ENCODE results near the gene TBC1D22A. TPM values are rescaled to one million over a fixed set of nuclear protein-coding genes. Genes with fewer than 3 reads are reported as not detected.

The TBC1D22A gene
- total and polyA plus RNA-seq, 2 experiments from 2014 or later, result 9.6 to 13.3 TPM

GRCh38 chr22:46797355-46797754 is 34.9 kb downstream of the TBC1D22A start:
- ATAC-seq (peak; percentile 42), DNase-seq (ENCODE audit: low spot score) (peak; percentile 67)
- Histone ChIP-seq H3K79me2 (replicated peaks; ENCODE audit: insufficient read depth) (no peaks in the 10 kb centered on the region; the same call in 1 of the 2 replicates), H3K36me3 (ENCODE audit: insufficient read depth) (no peaks in the 10 kb centered on the region), H3K4me2 (no peak overlapping the region), H4K20me1 (replicated peaks; ENCODE audit: insufficient read depth) (peaks cover 5% of the 10 kb centered on the region), H3K4me1 (ENCODE audit: insufficient read depth) (peaks cover 3% of the 10 kb centered on the region; the same call in 1 of the 2 replicates), H2AFZ (no peak overlapping the region), H3K27ac (ENCODE audit: low read depth) (no peak overlapping the region), H3F3A (replicated peaks; ENCODE audit: low read depth) (no peaks in the 10 kb centered on the region), H3K27me3 (ENCODE audit: insufficient read depth) (no peaks in the 10 kb centered on the region), H3K4me3 (no peak overlapping the region), H3K9me2 (ENCODE audit: insufficient read depth) (no peaks in the 10 kb centered on the region)
- Mint-ChIP-seq H3K27ac (no peak overlapping the region), H3K9me3 (no peaks in the 10 kb centered on the region), H3K36me3 (ENCODE audit: low read depth) (peaks cover 19% of the 10 kb centered on the region), H3K27me3 (ENCODE audit: insufficient read depth, low read depth, poor library complexity) (peaks cover 7% of the 10 kb centered on the region), H3K4me1 (peaks cover 5% of the 10 kb centered on the region), H3K4me3 (no peak overlapping the region)
- TF ChIP-seq CREB1 (CRISPR knock-in tag; IDR thresholded peaks at IDR 0.05; ENCODE audit: low read depth), result no peak
- no peak for TF ChIP-seq EZH2phosphoT487 (IDR thresholded peaks at IDR 0.05; ENCODE audit: unreplicated experiment)
- no peak for TF ChIP-seq STAT1 (IDR thresholded peaks at IDR 0.05; ENCODE audit: unreplicated experiment)
- no peak for TF ChIP-seq NANOG (IDR thresholded peaks at IDR 0.05; ENCODE audit: borderline replicate concordance)
- TF ChIP-seq CTCF (conservative IDR thresholded peaks at IDR 0.05; ENCODE audit: low read depth in 2 of 2), result peak; percentile 45 to 46

- Histone ChIP-seq H4K20me1 (replicated peaks; ENCODE audit: insufficient read depth) (peaks cover 5% of the 10 kb centered on the region), H3K4me2 (no peak overlapping the region), H2AFZ (no peak overlapping the region), H3K27ac (ENCODE audit: low read depth) (no peak overlapping the region), H3K4me1 (ENCODE audit: insufficient read depth) (peaks cover 3% of the 10 kb centered on the region; the same call in 1 of the 2 replicates), H3F3A (replicated peaks; ENCODE audit: low read depth) (no peaks in the 10 kb centered on the region), H3K79me2 (replicated peaks; ENCODE audit: insufficient read depth) (no peaks in the 10 kb centered on the region; the same call in 1 of the 2 replicates), H3K9me2 (ENCODE audit: insufficient read depth) (no peaks in the 10 kb centered on the region), H3K4me3 (no peak overlapping the region), H3K27me3 (ENCODE audit: insufficient read depth) (no peaks in the 10 kb centered on the region), H3K36me3 (ENCODE audit: insufficient read depth) (no peaks in the 10 kb centered on the region)
- H3K9me3 Mint-ChIP-seq, result no peaks in the 10 kb centered on the region
- peaks cover 19% of the 10 kb centered on the region for H3K36me3 Mint-ChIP-seq (ENCODE audit: low read depth)
- H3K4me3 Mint-ChIP-seq, result no peak overlapping the region
- no peak for ATAC-seq
- no peak overlapping the region; the same call in 1 of the 2 replicates for H3K27ac Mint-ChIP-seq
- no peak for DNase-seq (ENCODE audit: low spot score)
- peaks cover 6% of the 10 kb centered on the region for H3K4me1 Mint-ChIP-seq
- peaks cover 12% of the 10 kb centered on the region for H3K27me3 Mint-ChIP-seq (ENCODE audit: insufficient read depth, low read depth, poor library complexity)
- TF ChIP-seq EZH2 (IDR thresholded peaks at IDR 0.05; ENCODE audit: low read depth, unreplicated experiment) (no peak), CREB1 (CRISPR knock-in tag; IDR thresholded peaks at IDR 0.05; ENCODE audit: low read depth) (no peak), CTCF (conservative IDR thresholded peaks at IDR 0.05; ENCODE audit: low read depth in 2 of 2) (no peak), ETS1 (IDR thresholded peaks at IDR 0.05) (no peak), REST (IDR thresholded peaks at IDR 0.05; ENCODE audit: unreplicated experiment) (no peak), NANOG (IDR thresholded peaks at IDR 0.05; ENCODE audit: borderline replicate concordance) (no peak), STAT1 (IDR thresholded peaks at IDR 0.05; ENCODE audit: unreplicated experiment) (no peak), POLR2AphosphoS5 (IDR thresholded peaks at IDR 0.05; ENCODE audit: low read depth) (no peak), EZH2phosphoT487 (IDR thresholded peaks at IDR 0.05; ENCODE audit: unreplicated experiment) (no peak)
Observed at GRCh38 chr22:46798041-46798365, 35.6 kb downstream of the TBC1D22A start.
